Natural killer cell treated with Interleukin-12 subunit alpha and Interleukin-12 subunit beta and Interleukin-15 and Interleukin-18, amount 100 ng/mL, for 72 hours (primary cell): ENCODE measurements around the gene SCRN1. TPM values are rescaled to one million over a fixed set of nuclear protein-coding genes. Genes with fewer than 3 reads are reported as not detected.
"Not testable (repeated sequence)": the region's sequence is repeated elsewhere in the genome, so short reads cannot be mapped to it uniquely, and the experiment has no call there.

Experiments used
- ATAC-seq, 2 donors: fragments of 150-1000 bp; cut with Tn5 transposase in 1 of 2; sonication (Bioruptor Pico), chemical (Tn5 transposase) in 1 of 2; 2 replicates each; pipeline ENCODE4 v1.10.0; 2021
- DNase-seq: peaks from one replicate; pipeline ENCODE4 v3.0.0; 2022; ENCODE audit warnings: low spot score
- H3K27ac Mint-ChIP-seq, 2 donors: 1 replicate in 1 of 2; 2 replicates in 1 of 2; pipeline ENCODE4 v1.8.0; 2022; ENCODE audit warnings: mixed read lengths in 2 of 2, mild to moderate bottlenecking in 1 of 2, moderate library complexity in 1 of 2
- H3K27me3 Mint-ChIP-seq, 2 donors: 1 replicate in 1 of 2; 2 replicates in 1 of 2; pipeline ENCODE4 v1.8.0; 2022; ENCODE audit warnings: mixed read lengths in 2 of 2
- H3K36me3 Mint-ChIP-seq: one replicate; pipeline ENCODE4 v1.8.0; 2022; ENCODE audit warnings: mixed read lengths
- H3K4me1 Mint-ChIP-seq, 2 donors: 1 replicate in 1 of 2; 2 replicates in 1 of 2; pipeline ENCODE4 v1.8.0; 2022; ENCODE audit warnings: low read depth in 2 of 2, mixed read lengths in 2 of 2, mild to moderate bottlenecking in 1 of 2
- H3K4me3 Mint-ChIP-seq: one replicate; pipeline ENCODE4 v1.8.0; 2022; ENCODE audit warnings: mixed read lengths
- H3K9me3 Mint-ChIP-seq: 2 replicates; pipeline ENCODE4 v1.8.0; 2022; ENCODE audit warnings: mixed read lengths
- total RNA-seq, 2 donors: library from RNA; stranded (reverse); gene quantifications; one replicate each; pipeline ENCODE4 v1.2.3, GENCODE V29; 2022

The SCRN1 gene
- total RNA-seq, 2 donors from 2014 or later = 9.0 to 19.5 TPM

DNA sequence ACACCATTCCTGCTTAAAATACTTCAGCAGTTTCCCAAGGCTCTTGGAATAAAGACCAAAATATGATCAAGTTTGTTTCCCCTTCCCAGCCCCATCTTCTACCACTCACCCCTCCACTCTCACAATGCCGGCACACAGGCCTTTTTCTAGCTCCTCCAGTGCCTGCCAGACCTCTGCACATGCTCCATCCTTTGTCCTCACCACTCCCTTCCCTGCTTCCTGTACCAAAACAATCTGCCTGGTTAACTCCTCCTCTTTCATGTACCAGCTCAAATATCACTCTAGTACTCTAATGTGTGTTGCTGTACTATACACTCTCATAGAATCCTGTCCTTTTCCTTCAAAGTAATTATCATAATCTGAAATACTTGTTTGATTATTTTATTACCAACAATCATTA is 19.4 kb downstream of the SCRN1 start:
- no peaks in the 10 kb centered on the region for H3K9me3 Mint-ChIP-seq
- H3K4me1 Mint-ChIP-seq = peaks cover 18% of the 10 kb centered on the region in 2 donors
- peaks cover 0 to 14% of the 10 kb centered on the region in 2 donors for H3K27me3 Mint-ChIP-seq
- DNase-seq (no peak), ATAC-seq (no peak)
- H3K27ac Mint-ChIP-seq = no peak overlapping the region
- H3K36me3 Mint-ChIP-seq = no peaks in the 10 kb centered on the region
- H3K4me3 Mint-ChIP-seq = no peak overlapping the region

DNA sequence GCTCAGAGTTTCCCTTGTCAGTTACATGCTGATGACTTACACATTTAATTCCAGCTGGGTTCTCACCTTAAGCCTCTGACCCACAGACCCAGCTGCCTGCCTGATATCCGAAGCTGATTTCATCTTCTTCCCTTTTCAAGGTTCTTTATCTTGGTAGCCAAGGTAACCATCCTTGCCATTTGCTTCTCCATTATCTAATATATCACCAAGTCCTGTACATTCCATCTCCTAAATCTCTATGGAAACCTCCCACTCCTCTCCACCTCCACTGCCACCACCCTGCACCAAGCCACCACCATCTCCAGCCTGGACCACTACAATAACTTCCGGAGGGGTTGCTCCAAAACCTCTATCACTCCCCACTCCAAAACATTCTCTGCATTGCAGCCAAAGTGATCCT is 19.9 kb downstream of the SCRN1 start:
- no peaks in the 10 kb centered on the region for H3K9me3 Mint-ChIP-seq
- DNase-seq (no peak), ATAC-seq (no peak)
- peaks cover 0 to 18% of the 10 kb centered on the region in 2 donors for H3K27me3 Mint-ChIP-seq
- no peaks in the 10 kb centered on the region for H3K36me3 Mint-ChIP-seq
- no peak overlapping the region for H3K4me3 Mint-ChIP-seq
- H3K4me1 Mint-ChIP-seq = peaks cover 18% of the 10 kb centered on the region in 2 donors
- H3K27ac Mint-ChIP-seq = no peak overlapping the region

DNA sequence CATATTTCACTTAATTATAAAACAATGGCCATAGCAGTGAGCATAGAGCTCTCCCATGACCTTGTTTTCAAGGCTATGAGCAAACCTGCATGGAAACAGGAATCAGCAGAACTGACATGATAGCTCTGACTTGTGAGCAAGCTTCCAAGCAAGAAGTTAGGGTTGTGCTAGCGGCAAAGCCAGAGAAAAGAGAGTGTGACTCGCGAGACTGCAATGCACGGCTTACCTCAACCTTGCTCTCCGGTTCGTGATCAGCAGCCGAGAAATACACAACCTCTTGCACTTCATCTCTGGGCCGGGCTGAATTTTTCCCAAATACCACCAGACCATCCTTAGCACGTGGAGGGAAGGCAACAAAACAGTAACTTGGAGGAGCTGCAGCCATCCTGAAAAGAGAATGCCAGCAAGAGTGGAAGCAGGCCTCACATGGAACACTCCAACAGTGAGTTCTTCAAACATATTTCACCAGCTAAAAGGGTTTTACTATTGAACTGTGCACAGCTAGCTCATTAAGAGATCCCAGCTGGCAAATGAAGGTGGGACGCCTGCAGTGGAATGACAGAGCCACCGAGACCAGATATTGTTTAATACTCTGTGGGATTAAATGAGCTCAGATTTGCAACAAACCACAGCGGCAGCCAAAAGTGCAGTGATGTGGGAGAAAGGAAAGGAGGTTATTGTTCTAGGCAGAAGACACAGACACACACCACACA is 20.8 kb downstream of the SCRN1 start:
- H3K27ac Mint-ChIP-seq = no peak overlapping the region
- ATAC-seq = no peak
- no peaks in the 10 kb centered on the region for H3K36me3 Mint-ChIP-seq
- H3K27me3 Mint-ChIP-seq = peaks cover 0 to 18% of the 10 kb centered on the region in 2 donors
- H3K9me3 Mint-ChIP-seq = no peaks in the 10 kb centered on the region
- no peak for DNase-seq
- H3K4me1 Mint-ChIP-seq = peaks cover 18% of the 10 kb centered on the region in 2 donors
- H3K4me3 Mint-ChIP-seq = no peak overlapping the region

DNA sequence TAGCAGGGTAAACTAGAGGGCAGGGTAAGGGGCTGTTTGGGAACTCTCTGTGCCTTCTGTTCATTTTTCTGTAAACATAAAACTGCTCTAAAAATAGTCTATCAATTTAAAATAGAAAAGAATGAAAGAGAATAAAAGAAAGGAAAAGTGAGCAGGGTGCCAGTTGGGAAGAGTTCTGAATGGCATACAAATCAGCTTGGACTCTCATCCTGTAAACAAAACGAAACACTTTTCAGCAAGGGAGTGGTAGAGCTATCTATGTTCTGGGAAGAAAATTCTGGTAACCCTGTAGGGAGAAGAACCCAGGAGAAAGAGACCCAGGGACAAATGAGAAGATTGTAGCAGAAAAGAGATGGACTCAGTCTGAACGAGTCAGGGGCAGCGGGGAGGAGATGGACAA is 24.6 kb downstream of the SCRN1 start:
- no peak overlapping the region for H3K27ac Mint-ChIP-seq
- peaks cover 6 to 7% of the 10 kb centered on the region in 2 donors for H3K4me1 Mint-ChIP-seq
- peaks cover 0 to 12% of the 10 kb centered on the region in 2 donors for H3K27me3 Mint-ChIP-seq
- H3K36me3 Mint-ChIP-seq = no peaks in the 10 kb centered on the region
- no peak overlapping the region for H3K4me3 Mint-ChIP-seq
- no peak for ATAC-seq
- no peaks in the 10 kb centered on the region for H3K9me3 Mint-ChIP-seq
- no peak for DNase-seq

DNA sequence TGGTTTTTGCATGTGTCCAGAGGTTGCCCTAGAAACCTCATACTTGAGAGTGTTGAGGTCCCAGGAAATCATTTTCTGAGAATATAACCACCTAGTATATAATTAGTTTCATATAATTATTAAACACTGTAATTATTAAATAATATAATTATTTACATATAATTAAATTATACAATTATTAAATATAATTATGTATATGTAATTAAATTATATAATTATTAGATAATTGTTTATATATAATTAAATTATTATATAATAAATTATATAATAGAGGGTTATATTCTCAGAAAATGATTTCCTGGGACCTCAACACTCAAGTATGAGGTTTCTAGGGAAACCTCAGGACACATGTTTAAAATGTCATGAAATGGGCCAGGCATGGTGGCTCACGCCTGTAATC is 27.6 kb downstream of the SCRN1 start:
- no peaks in the 10 kb centered on the region for H3K36me3 Mint-ChIP-seq
- DNase-seq = no peak
- H3K9me3 Mint-ChIP-seq = no peaks in the 10 kb centered on the region
- no peak for ATAC-seq
- no peak overlapping the region for H3K27ac Mint-ChIP-seq
- H3K4me3 Mint-ChIP-seq = no peak overlapping the region
- H3K27me3 Mint-ChIP-seq = peaks cover 0 to 5% of the 10 kb centered on the region in 2 donors
- H3K4me1 Mint-ChIP-seq = peaks cover 0 to 5% of the 10 kb centered on the region in 2 donors

DNA sequence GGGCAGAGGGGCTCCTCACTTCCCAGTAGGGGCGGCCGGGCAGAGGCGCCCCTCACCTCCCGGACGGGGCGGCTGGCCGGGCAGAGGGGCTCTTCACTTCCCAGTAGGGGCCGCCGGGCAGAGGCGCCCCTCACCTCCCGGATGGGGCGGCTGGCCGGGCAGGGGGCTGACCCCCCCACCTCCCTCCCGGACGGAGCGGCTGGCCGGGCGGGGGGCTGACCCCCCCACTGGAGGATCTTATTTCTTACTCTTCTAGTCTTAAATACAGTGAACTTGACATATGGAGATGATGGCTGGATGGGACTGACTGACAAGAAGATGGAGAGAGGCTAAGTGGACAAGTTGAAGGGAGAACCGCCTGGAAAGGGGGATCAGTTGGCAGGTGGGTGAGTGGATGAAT is 28.0 kb downstream of the SCRN1 start:
- not testable (repeated sequence) for ATAC-seq, DNase-seq, H3K4me3 Mint-ChIP-seq, H3K9me3 Mint-ChIP-seq, H3K27ac Mint-ChIP-seq, H3K4me1 Mint-ChIP-seq, H3K36me3 Mint-ChIP-seq, H3K27me3 Mint-ChIP-seq

DNA sequence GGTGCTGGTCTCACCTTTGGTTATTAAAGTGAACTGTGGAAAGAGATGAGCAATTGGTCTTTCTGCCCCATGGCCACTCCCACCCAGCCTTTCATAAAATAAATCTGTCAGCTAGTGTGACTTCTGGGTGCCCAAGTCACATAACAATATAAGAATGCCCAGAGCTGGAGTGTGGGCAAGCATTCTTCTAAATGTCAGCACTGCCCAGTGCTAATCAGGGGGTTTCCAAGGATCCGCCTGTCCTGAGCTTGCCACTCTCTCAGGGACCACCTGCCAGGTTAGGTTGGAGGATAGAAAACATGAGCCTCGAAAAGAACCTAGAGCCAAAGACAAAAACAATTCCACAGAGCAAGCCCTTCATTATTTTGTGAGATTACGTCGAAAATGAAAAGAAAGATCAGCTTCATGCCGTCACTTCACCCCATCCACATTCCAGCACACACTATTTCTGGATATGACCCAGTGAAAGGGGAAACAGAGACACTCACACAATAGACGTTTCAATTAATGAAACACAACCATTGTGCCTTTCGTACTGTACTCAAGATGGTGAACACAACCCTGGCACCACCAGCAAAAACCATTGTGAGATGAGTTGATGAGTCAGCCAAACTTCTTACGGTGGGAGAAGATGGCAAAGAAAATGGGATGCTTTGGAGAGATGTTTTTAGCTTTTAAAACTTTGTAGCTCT is 30.8 kb downstream of the SCRN1 start:
- no peaks in the 10 kb centered on the region for H3K36me3 Mint-ChIP-seq
- no peaks in the 10 kb centered on the region for H3K9me3 Mint-ChIP-seq
- no peaks in the 10 kb centered on the region for H3K27me3 Mint-ChIP-seq
- H3K4me1 Mint-ChIP-seq = peaks cover 20 to 29% of the 10 kb centered on the region in 2 donors
- no peak overlapping the region for H3K4me3 Mint-ChIP-seq
- H3K27ac Mint-ChIP-seq = no peak overlapping the region
- ATAC-seq (no peak), DNase-seq (no peak)

DNA sequence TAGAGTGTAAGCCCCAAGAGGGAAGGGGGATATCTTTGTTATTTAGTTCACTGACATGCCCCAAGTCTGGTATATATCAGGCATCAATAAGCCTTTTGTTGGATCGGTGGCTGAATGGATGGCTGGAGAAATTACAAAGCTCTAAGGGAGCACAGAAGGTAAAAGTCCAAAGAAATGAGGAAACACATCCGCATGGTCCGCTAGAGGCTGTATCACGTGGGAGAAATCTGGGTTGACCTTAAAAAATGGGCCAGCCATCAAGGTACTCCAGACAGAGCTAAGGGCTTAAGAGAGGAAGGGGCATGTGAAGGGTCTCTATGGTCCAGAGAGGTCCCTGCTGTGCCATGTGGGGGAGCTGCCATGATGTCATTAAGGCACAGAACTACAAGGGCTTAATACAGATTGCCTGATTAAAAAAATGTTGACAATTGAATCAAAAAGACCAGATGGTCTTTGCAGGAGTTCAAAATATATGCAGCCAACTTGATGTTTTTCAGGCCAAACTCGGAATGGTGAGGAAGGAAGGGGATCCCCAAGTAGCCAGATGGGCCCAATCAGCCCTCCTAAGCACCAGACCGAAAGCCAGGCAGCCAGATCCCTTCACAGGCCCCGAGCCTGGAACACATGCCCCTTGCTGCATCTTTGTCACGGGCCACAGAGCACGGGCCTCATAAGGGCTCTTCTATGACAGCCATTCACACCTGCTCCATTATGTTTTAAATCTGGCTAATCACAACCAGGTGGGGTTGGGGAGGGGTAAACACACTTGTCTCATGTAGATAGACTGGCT is 31.9 kb downstream of the SCRN1 start:
- Mint-ChIP-seq H3K36me3 (no peaks in the 10 kb centered on the region), H3K4me3 (no peak overlapping the region), H3K27me3 (no peaks in the 10 kb centered on the region), H3K4me1 (peaks cover 20 to 32% of the 10 kb centered on the region in 2 donors), H3K9me3 (no peaks in the 10 kb centered on the region), H3K27ac (no peak overlapping the region)
- ATAC-seq (no peak), DNase-seq (no peak)

DNA sequence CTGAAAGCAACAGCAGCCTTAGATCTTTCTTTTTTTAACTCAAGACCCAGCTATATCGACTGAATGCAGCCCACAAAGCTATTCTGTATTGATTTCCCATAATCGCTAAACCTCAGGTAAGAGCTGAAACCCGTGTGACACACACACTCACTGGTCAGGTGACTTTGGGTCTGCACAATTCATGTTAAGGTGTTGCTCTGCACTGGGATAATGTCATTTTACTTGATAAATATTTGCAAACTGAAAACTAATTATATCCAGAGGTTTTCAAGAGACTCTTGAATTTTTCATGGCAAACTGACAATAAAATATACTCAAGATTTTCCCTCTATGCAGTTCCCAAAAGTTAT is 33.1 kb downstream of the SCRN1 start:
- Mint-ChIP-seq H3K36me3 (no peaks in the 10 kb centered on the region), H3K4me1 (peaks cover 20 to 35% of the 10 kb centered on the region in 2 donors), H3K4me3 (peak overlapping the region; percentile 45), H3K27ac (peak overlapping the region; percentile 8 to 19), H3K9me3 (no peaks in the 10 kb centered on the region), H3K27me3 (no peaks in the 10 kb centered on the region)
- ATAC-seq (no peak), DNase-seq (no peak)

DNA sequence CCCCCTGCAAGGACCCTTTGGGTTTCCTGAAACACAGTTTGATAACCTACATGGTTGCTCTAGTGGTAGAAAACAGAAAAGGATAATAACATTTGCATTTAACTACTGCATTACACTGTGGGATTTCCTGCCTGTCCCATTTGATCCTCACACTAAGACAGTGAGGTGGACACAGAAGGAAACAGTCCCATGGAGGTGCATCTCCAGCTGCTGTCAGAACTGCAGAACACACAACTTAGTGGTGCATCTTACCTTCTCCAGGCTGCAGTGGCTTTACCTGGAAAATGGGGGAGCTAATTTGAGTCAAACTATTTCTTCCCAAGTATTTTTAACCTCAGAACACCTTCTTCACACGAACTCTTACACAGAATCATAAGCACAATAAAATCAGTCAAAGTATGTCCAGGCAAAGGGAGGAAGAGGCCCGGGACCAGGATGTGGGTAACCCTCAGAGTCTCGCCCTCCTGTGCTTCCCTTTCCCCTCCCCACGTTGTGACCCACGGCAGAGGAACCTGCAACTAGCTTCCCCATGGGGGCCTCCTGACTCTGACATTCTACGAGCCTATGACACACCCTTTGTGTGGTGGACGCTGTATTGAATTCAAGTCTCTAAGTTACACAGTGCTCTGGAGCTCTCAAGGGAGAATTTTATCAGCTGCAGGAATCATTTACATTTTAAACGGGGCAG is 33.7 kb downstream of the SCRN1 start:
- Mint-ChIP-seq H3K9me3 (no peaks in the 10 kb centered on the region), H3K4me1 (peaks cover 20 to 35% of the 10 kb centered on the region in 2 donors), H3K4me3 (peak overlapping the region; percentile 45), H3K27me3 (no peaks in the 10 kb centered on the region), H3K36me3 (no peaks in the 10 kb centered on the region), H3K27ac (peak overlapping the region; percentile 8 to 19)
- no peak for DNase-seq
- peak; percentile 76 to 84 for ATAC-seq

DNA sequence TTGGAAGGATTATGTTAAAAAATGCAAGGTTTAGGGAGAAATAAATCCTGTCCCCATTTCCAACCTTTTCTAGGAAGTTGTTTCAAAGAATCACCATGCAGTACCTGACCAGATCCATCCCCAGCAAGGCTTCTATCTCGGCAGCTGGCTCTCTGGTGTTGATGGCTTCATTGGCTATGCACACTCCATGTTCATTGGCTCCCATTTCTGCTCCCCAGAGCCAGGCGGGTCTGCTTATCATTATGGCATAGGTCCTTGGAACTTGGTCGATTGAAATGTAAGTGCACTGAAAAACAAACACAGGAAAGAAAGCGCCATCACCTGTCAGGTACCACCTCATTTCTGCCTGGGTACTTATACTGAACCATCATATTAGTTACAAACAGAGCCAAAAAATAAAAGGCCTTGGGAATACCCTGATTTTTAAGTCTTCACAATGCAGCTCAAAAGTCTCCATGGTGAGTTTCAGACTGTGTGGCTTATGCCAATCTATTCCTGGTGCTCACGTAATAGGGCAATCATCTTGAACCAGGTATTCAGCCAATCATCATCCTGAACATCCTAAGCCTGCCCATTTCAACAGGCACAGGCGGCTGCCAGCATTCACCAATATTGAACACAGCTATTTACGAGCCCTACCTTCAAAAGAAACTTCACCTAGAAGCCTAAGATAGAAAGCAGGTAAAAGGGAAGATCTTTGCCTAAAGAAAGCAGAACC is 34.4 kb downstream of the SCRN1 start:
- Mint-ChIP-seq H3K4me3 (no peak overlapping the region), H3K36me3 (no peaks in the 10 kb centered on the region), H3K4me1 (peaks cover 20 to 35% of the 10 kb centered on the region in 2 donors), H3K9me3 (no peaks in the 10 kb centered on the region), H3K27ac (peak overlapping the region in 1 of 2 donors; percentile 19), H3K27me3 (no peaks in the 10 kb centered on the region)
- ATAC-seq (no peak), DNase-seq (no peak)

DNA sequence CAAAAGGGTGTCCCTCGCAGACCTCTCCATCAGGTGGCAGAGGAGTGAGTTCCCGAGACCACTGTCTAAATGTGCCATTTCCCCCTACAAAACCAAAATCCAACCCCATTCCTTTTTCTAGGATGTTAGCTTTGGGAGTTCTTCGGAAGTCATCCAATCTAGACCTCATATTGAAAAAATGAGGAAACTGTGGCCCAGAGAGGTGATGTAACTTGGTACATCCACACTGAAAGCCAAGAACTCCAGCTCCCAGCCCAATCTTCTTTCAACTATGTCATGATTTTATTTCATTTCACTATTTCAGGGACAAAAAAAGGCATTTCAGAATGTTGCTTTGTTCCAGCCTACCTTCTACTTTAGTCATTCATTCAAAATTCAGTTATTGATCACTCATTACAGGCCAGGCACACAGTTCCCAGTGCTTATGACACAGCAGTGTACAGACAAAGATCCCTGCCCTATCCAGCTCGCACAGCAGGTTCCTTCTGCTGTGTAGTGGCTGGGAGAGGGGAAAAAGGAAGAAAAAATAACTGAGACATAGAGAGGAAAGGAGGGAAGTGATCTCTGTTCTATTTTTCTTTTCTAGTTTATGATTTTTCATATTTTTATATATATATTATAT is 35.8 kb downstream of the SCRN1 start:
- Mint-ChIP-seq H3K36me3 (no peaks in the 10 kb centered on the region), H3K4me3 (no peak overlapping the region), H3K4me1 (peaks cover 20 to 35% of the 10 kb centered on the region in 2 donors), H3K27me3 (no peaks in the 10 kb centered on the region), H3K27ac (peak overlapping the region in 1 of 2 donors; percentile 13), H3K9me3 (no peaks in the 10 kb centered on the region)
- DNase-seq (no peak), ATAC-seq (no peak)

DNA sequence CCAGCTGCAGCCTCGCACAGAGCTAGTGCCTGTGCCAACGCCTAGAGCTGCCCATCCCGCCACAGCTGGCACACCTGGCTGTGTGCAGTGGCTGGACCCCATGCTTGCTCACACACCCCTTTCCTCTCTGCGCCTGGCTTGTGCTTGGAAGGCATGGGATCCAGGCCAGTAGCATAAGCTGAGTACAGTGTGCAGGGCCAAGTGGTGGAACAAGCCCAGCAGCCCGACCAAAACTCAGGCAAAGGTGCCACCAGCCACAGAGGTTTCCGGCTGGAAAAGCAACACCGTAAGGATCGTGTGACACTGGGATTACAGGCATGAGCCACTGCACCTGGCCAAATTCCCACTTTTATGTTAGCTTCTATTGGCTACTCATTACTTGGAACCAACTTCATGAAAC is 38.4 kb downstream of the SCRN1 start:
- Mint-ChIP-seq H3K27ac (no peak overlapping the region), H3K9me3 (no peaks in the 10 kb centered on the region), H3K4me1 (peaks cover 17 to 27% of the 10 kb centered on the region in 2 donors), H3K27me3 (no peaks in the 10 kb centered on the region), H3K36me3 (no peaks in the 10 kb centered on the region), H3K4me3 (no peak overlapping the region)
- ATAC-seq = no peak
- DNase-seq = no peak
